HK-2 (cell line): ENCODE data around the gene PRDX4.
"Not testable (repeated sequence)": the region's sequence is repeated elsewhere in the genome, so short reads cannot be mapped to it uniquely, and the experiment has no call there.

Source experiments
- DNase-seq: peaks from one replicate; pipeline ENCODE4 v3.0.0-alpha.2; 2018; ENCODE audit not compliant: unreplicated experiment

The PRDX4 gene

DNA sequence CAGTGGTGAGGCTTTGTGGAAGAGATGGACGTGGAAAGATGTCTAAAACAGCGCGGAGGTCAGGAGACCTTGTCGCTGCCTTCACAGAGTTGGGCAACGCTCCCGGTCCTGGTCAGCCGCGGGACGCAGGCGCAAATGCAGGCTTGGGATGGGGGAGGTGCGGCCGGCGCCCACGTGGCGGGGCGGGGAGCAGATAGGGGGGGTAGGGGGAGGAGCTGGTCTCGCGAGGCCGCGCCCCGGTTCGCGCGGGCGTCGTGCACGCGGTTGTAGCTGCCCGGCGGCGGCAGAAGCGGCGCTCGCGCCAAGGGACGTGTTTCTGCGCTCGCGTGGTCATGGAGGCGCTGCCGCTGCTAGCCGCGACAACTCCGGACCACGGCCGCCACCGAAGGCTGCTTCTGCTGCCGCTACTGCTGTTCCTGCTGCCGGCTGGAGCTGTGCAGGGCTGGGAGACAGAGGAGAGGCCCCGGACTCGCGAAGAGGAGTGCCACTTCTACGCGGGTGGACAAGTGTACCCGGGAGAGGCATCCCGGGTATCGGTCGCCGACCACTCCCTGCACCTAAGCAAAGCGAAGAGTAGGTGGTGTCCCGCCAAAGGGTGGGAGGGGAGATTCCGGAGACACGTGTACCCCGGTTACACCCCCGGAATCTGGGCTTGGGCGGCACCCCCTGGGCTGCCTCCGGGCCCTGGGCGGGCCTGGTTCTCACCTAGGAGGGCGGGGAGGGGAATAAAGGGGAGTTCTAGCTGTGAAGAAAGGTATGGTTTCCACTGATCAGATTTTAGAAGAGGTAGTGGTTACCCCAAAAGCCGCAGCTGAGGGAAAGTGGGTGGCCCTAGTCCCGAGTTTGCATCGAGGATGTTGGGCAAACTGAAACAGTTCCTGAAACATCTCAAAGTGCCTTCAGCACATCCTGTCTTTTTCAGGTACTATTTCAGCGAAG is at the start of gene PRDX4:
TSS of gene PRDX4 (plus strand) at position 255 of the 939 bp plus-strand sequence. CDS start at position 333, 78 bp downstream.
- DNase-seq, result peak; percentile 90

DNA sequence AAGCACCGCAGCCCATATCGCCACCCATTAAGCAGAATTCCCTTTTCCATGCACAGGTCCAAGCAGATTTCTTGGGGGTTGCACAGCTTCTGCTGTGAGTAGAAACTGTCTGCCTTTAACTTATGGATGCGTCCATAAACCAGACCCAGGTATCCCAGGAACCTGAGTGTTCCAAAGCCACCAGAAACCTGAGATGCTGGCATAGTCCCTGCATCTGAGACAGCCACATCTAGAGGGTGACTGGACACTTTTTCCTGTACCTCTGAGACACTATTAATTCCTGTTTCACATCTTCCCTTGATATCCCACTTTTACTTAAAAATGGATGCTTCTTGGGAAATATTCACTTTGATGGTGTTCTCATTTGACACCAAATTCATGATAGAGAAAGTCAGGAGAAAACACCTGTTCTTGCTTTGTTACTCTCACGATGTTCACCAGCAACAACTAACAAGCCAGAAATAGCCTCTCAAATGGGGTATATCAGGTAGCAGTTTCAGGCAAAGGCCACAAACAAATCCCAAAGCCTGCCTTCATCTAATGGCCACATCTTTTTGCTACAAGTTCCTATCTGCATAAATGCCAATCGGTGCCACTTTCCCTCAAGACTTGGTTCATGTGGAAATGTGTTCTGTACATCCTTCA is 45.5 kb upstream of the PRDX4 start:
- DNase-seq, result no peak

- DNase-seq, result no peak
Observed at GRCh38 chrX:23623797-23624196, 43.5 kb upstream of the PRDX4 start.

DNA sequence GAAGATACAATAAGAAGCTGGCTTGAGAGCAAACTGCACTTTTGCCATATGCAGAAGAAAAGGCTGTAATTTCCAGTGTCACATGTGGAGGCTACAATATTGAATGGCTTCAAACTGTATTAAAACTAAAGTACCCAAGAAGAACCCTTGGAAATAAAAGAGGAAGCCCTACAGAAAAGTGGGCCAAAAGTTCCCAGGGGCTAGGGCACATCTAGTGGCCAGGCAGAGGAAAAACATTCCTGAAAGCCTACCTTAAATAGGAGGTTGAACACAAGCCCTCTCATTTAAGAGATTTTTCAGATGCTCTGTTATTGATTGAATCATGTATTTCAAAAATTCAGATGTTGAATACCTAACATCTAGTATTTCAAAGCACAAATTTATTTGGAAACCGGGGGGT is 40.6 kb upstream of the PRDX4 start:
- DNase-seq, result no peak

DNA sequence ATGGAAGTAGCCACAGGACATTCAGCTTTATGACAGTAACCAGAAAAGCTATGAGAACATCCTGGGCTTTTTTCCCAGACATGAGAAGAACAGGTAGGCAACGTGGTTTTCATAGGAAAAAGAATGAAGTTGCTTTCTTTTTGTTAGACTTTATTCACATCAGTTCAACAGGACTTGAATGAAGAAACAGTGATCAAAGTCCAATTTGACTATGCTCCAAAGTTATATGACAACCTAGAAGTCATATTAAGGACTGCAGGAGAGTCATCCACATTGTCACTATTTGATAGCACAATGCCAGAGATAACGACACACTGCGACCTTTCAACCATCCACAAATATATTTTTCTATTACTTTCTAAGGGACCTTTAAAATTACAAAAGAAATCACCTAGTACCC is 39.2 kb upstream of the PRDX4 start:
- no peak for DNase-seq

GRCh38 chrX:23631136-23631535 is 36.2 kb upstream of the PRDX4 start:
- no peak for DNase-seq

DNA sequence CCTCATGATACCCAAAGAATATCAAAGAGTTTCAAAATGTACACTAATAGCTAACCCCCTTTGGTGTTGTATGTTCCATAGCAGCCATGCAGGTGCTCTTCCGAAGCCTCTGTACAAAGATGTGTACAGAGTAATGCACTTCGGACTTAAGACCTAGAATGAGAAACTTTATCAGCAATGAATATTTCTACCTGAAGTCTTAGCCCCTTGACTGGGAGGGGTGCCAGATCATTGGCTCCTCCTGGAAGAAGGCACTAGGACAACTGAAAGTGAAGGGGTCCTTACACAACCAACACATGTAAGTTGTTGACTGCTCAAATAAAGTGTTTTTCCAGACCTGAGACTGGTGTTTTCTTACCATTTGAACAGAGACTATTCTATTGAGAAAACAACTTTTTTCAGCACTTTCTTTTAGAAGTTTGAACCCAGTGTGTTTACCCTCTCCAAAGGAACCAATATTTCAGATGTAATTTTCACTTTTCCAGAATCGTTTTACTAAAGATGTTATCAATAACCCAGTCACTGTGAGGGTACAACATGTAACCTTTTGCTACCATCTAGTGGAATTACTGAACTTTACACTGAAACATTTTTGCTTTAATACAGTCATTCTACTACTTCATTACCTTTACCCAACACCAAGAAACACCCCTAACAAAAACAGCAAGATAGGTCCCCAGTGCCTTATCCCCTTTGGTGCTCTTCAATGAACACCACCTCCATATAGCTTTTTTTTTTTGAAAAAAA is 33.3 kb upstream of the PRDX4 start:
- DNase-seq, result no peak

GRCh38 chrX:23637187-23637586 is 30.1 kb upstream of the PRDX4 start:
- DNase-seq, result no peak

DNA sequence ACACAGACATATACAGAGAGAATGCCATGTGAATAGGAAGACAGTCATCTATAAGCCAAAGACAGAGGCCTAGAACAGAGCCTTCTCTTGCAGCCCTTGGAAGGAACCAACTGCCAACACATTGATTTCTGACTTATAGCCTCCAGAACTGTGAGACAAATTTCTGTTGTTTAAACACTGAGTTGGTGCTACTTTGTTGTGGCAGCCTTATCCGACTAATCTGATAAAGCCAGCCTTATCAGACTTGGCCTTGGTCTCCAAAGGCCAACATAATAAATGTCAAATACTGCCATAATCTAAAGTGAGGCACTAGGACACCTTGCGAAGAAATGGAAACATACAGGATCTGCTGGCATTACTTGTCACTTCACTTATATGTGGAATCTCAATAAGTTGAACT is 24.3 kb upstream of the PRDX4 start:
- no peak for DNase-seq

GRCh38 chrX:23644744-23645143 is 22.5 kb upstream of the PRDX4 start:
- no peak for DNase-seq

DNA sequence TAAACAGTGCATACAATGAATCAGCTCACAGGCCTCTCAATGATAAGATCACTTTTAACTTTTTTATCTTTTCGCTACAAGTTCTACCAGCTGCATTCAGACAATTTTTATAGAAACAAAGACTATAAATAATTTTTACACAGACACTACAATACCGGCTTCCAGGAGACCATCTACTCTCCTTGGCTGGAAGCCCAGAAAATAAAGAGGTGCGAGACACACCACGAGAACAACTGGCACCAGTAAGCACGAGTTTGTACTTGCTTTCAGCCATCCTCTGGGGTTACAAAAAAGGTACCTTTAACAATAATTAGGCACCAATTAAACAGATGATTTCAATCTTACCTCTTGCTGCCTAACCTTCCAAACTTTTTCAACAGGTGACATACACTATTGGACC is 11.2 kb upstream of the PRDX4 start:
- DNase-seq, result no peak

DNA sequence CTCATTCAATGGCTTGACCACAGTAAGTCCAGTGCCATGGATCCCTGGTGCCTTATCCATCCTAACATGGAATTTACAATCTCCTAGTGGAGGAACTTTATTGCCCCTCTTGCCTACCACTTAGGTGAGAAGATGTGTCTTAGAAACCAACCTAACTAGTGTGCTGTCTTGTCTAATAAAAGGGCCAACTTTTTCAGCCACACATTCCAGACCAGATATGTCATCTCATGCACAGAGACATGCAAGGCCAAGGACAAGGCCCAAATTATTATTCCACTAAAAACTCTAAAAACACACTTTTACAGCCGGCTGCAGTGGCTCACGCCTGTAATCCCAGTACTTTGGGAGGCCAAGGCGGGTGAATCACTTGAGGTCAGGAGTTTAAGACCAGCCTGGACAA is 10.6 kb upstream of the PRDX4 start:
- no peak for DNase-seq

GRCh38 chrX:23659339-23659738 is 8.0 kb upstream of the PRDX4 start:
- no peak for DNase-seq

DNA sequence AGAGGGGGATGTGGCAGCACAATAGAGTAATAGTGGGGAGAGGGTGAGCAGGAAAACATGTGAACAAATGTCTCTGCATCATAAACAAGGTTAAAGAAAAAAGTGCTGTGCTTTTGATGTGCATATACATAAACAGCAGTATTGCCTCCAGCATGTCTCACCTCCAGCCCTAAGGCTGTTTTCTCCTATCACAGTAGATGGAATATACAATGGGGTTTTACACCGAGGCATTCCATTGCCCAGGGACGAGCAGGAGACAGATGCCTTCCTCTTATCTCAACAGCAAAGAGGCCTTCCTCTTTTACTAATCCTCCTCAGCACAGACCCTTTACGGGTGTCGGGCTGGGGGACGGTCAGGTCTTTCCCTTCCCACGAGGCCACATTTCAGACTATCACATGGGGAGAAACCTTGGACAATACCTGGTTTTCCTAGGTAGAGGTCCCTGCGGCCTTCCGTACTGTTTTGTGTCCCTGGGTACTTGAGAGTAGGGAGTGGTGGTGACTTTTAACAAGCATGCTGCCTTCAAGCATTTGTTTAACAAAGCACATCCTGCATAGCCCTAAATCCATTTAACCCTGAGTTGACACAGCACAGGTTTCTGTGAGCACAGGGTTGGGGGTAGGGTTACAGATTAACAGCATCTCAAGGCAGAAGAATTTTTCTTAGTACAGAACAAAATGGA is 7.1 kb upstream of the PRDX4 start:
- DNase-seq, result not testable (repeated sequence)

DNA sequence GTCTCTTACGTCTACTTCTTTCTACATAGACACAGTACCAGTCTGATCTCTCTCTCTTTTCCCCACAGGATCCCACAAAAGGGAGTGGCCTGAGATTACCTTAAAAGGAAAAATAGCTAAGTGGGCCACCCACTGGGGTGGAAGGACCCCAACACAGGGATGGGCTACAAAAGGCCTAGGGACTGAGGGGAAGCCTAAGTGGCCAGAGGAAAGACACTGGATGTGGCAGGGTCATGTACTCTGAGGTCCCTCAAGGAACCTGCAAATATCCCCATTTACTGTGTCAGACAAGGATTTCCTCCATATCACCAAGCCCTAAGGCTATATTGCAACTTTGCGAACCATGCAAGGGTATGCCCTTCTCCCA is 6.5 kb upstream of the PRDX4 start:
- DNase-seq, result no peak

DNA sequence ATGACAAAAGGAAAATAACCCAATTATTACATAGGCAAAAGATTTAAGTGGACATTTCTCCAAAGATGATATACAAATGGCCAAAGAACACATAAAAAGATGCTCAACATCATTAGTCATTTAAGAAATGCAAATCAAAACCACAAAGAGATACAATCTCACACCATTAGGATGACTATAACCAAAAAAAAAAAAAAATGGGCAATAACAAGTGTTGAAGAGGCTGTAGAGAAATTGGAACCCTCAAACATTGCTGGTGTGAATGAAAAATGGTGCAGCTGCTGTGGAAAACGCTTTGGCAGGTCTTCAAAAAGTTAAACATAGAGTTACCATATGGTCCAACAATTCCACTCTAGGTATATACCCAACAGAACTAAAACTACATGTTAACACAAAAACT is 5.6 kb upstream of the PRDX4 start:
- no peak for DNase-seq

- DNase-seq, result no peak
Observed at GRCh38 chrX:23662187-23662586, 5.1 kb upstream of the PRDX4 start.

- no peak for DNase-seq
Observed at GRCh38 chrX:23662853-23663252, 4.4 kb upstream of the PRDX4 start.

GRCh38 chrX:23664496-23664895 is 2.8 kb upstream of the PRDX4 start:
- DNase-seq, result no peak

GRCh38 chrX:23666282-23666681 is 1.0 kb upstream of the PRDX4 start:
- no peak for DNase-seq

DNA sequence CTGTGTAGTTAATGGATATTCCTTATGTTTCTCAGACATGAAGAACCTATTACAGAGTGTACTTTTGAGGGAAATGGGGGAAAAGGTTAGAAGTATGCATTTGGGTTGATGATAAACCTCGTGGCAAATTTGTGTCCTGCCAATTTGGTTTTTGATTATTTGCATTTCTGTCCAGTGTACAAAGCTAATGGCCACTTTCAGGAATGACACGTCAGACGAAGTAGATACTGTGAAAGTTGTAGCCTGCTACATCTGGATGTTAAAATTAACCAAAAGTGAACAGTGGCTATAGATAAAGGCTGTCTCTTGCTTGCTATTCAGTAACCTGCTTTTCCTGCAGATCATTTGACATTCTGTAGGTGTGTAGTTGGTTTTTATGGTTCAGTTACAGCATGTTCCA is 1.0 kb downstream of the PRDX4 start:
- DNase-seq, result no peak

GRCh38 chrX:23670528-23670927 is 3.2 kb downstream of the PRDX4 start:
- DNase-seq, result no peak
